MM.1S (cell line): ENCODE data around the gene MICALL2.

Experiments used
- DNase-seq: peaks from one replicate; pipeline ENCODE4 v3.0.0-alpha.2; 2015
- H2AFZ ChIP-seq: fragments of 300-600 bp; sonication (generic); 2 replicates; pipeline ENCODE4 v1.6.0; 2016; ENCODE audit warnings: antibody characterized with exemption, low read length
- H3F3A ChIP-seq: fragments of 300-600 bp; sonication (generic); 2 replicates; pipeline ENCODE4 v1.6.1; 2016; ENCODE audit warnings: mild to moderate bottlenecking, antibody characterized with exemption, low read length, moderate library complexity, mixed read lengths; ENCODE audit not compliant: insufficient read depth
- H3K27ac ChIP-seq: fragments of 300-600 bp; sonication (generic); 2 replicates; pipeline ENCODE4 v1.5.1; 2016; ENCODE audit warnings: mild to moderate bottlenecking, low read length
- H3K27me3 ChIP-seq: fragments of 300-600 bp; sonication (generic); replicated peaks from 2 replicates; pipeline ENCODE4 v1.6.0; 2016; ENCODE audit warnings: low read length; ENCODE audit not compliant: insufficient read depth
- H3K36me3 ChIP-seq: fragments of 300-600 bp; sonication (generic); replicated peaks from 2 replicates; pipeline ENCODE4 v1.6.1; 2016; ENCODE audit warnings: mild to moderate bottlenecking, low read length, mixed read lengths; ENCODE audit not compliant: insufficient read depth
- H3K4me1 ChIP-seq: fragments of 300-600 bp; sonication (generic); 2 replicates; pipeline ENCODE4 v1.6.1; 2016; ENCODE audit warnings: low read length, mixed read lengths
- H3K4me2 ChIP-seq: fragments of 300-600 bp; sonication (generic); 2 replicates; pipeline ENCODE4 v1.6.0; 2016; ENCODE audit warnings: low read depth, low read length
- H3K4me3 ChIP-seq: fragments of 300-600 bp; sonication (generic); 2 replicates; pipeline ENCODE4 v1.5.1; 2016; ENCODE audit warnings: low read length, mixed read lengths
- H3K79me2 ChIP-seq: fragments of 300-600 bp; sonication (generic); 2 replicates; pipeline ENCODE4 v1.6.1; 2016; ENCODE audit warnings: mixed run types, low read length, mixed read lengths
- H3K9ac ChIP-seq: fragments of 300-600 bp; sonication (generic); 2 replicates; pipeline ENCODE4 v1.6.1; 2016; ENCODE audit warnings: low read length, mixed read lengths
- H3K9me2 ChIP-seq: fragments of 300-600 bp; sonication (generic); replicated peaks from 2 replicates; pipeline ENCODE4 v1.6.1; 2016; ENCODE audit warnings: mild to moderate bottlenecking, low read length, mixed read lengths; ENCODE audit not compliant: insufficient read depth
- H3K9me3 ChIP-seq: fragments of 300-600 bp; sonication (generic); replicated peaks from 2 replicates; pipeline ENCODE4 v1.6.1; 2016; ENCODE audit warnings: mild to moderate bottlenecking, low read length, mixed read lengths; ENCODE audit not compliant: insufficient read depth
- H4K20me1 ChIP-seq: fragments of 300-600 bp; sonication (generic); 2 replicates; pipeline ENCODE4 v1.6.1; 2016; ENCODE audit warnings: mild to moderate bottlenecking, low read length, moderate library complexity, mixed read lengths; ENCODE audit not compliant: insufficient read depth
- EZH2 ChIP-seq: fragments of 300-600 bp; sonication (generic); optimal IDR thresholded peaks from 2 replicates; pipeline ENCODE3; 2017; ENCODE audit warnings: low read depth, mild to moderate bottlenecking, antibody characterized with exemption, low read length, mixed read lengths
- EZH2phosphoT487 ChIP-seq: fragments of 300-600 bp; sonication (generic); IDR thresholded peaks from 2 replicates; pipeline ENCODE4 v1.6.1; 2018; ENCODE audit warnings: antibody characterized with exemption, low read length
- TF ChIP-seq, protein P1 (sequence below): fragments of 300-600 bp; sonication (generic); IDR thresholded peaks from 2 replicates; pipeline ENCODE4 v1.5.1; 2016; ENCODE audit warnings: antibody characterized with exemption, low read length, mixed read lengths

MICALL2 gene

DNA sequence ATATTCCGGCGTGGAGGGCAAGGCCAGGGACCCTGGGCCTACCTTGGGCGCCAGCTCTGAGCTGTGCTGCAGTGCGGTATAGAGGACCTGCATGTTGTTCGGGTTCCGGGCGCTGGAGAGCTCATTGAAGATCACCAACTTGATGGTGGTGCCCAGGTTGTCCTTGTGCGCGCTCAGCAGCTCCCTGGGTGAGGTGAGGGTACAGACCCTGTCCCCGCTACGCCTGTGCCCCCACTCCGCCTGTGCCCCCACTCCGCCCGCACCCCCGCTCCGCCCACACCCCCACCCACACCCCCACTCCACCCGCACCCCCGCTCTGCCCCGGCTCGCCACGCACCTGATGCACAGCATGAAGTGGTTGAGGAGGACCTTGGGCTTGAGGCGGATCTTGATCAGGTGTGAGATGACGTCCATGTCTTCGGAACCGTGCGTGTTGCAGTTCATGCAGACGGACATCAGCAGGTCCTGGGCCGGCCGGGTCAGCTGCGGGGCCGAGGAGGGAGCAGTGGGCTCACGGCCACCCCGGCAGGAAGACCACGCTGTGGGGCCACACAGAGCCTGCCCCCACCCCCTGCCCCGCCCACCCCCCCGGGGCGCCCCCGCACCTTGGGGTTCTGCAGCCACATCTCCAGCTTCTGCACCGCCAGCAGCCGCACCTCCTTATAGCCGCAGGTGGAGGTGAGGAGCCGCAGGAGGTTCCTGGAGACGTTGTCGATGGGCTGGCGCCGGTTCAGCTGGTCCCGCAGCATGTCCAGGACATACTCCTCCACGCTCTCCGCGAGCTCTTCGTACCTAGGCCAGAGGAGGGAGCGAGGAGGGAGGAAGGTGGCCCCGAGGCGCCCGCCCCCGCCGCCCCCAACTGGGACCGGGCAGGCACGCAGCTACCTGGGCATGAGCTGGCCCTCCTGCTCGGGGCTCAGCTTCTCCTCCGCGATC, 39.4 kb upstream of the MICALL2 start:
- TF ChIP-seq, protein P1, sequence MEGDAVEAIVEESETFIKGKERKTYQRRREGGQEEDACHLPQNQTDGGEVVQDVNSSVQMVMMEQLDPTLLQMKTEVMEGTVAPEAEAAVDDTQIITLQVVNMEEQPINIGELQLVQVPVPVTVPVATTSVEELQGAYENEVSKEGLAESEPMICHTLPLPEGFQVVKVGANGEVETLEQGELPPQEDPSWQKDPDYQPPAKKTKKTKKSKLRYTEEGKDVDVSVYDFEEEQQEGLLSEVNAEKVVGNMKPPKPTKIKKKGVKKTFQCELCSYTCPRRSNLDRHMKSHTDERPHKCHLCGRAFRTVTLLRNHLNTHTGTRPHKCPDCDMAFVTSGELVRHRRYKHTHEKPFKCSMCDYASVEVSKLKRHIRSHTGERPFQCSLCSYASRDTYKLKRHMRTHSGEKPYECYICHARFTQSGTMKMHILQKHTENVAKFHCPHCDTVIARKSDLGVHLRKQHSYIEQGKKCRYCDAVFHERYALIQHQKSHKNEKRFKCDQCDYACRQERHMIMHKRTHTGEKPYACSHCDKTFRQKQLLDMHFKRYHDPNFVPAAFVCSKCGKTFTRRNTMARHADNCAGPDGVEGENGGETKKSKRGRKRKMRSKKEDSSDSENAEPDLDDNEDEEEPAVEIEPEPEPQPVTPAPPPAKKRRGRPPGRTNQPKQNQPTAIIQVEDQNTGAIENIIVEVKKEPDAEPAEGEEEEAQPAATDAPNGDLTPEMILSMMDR: no peak
- TF ChIP-seq EZH2phosphoT487: no peak
- TF ChIP-seq EZH2: no peak
- H3K79me2 ChIP-seq: peaks cover 31% of the 10 kb centered on the region
- peaks cover 9% of the 10 kb centered on the region; the same call in 1 of the 2 replicates for H3K4me1 ChIP-seq
- no peaks in the 10 kb centered on the region for H3F3A ChIP-seq
- H3K36me3 ChIP-seq: no peaks in the 10 kb centered on the region; the same call in 1 of the 2 replicates
- no peak overlapping the region for H3K9ac ChIP-seq
- H3K9me2 ChIP-seq: no peaks in the 10 kb centered on the region
- H2AFZ ChIP-seq: no peak overlapping the region
- no peaks in the 10 kb centered on the region for H3K9me3 ChIP-seq
- no peak for DNase-seq
- H3K27ac ChIP-seq: no peak overlapping the region
- no peak overlapping the region for H3K4me3 ChIP-seq
- no peaks in the 10 kb centered on the region for H4K20me1 ChIP-seq
- H3K4me2 ChIP-seq: no peak overlapping the region
- no peaks in the 10 kb centered on the region for H3K27me3 ChIP-seq

DNA sequence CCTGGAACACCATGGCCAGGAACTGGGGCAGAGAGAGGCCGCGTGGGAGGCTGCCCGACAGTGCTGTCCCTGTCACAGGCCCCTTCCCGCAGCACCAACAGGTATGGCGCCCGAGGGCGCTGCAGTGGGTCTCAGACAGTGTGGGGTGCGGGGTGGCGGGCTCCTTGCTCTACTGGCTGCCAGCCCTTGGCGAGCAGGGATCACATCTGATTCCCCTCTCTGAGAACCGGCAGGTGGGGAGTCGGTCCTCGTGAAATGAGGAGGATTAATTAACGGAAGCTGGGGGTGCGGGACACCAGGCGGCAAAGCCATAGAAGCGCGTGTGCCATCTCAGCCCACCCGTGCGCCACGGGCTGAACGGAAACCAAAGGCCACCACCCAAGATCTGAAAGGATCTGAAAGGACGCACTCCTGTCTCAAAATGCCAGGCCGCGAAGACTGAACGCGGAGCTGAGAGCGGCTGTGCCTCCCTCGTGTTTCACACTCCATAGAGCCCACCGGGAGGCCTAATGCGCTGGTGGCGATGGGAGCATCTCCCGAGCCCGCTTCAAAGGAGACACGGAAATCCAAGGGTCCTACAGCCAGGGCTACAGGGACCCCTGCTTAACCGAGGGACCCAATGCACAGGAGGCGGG, 38.1 kb upstream of the MICALL2 start:
- Histone ChIP-seq H3K9me2 (no peaks in the 10 kb centered on the region), H3K4me2 (no peak overlapping the region), H3F3A (no peaks in the 10 kb centered on the region), H3K4me3 (no peak overlapping the region), H4K20me1 (no peaks in the 10 kb centered on the region), H2AFZ (no peak overlapping the region), H3K79me2 (peaks cover 19% of the 10 kb centered on the region), H3K27ac (no peak overlapping the region), H3K9me3 (no peaks in the 10 kb centered on the region), H3K9ac (no peak overlapping the region), H3K36me3 (no peaks in the 10 kb centered on the region; the same call in 1 of the 2 replicates), H3K4me1 (no peaks in the 10 kb centered on the region), H3K27me3 (no peaks in the 10 kb centered on the region)
- DNase-seq: no peak
- TF ChIP-seq EZH2phosphoT487: no peak
- TF ChIP-seq, protein P1: no peak

DNA sequence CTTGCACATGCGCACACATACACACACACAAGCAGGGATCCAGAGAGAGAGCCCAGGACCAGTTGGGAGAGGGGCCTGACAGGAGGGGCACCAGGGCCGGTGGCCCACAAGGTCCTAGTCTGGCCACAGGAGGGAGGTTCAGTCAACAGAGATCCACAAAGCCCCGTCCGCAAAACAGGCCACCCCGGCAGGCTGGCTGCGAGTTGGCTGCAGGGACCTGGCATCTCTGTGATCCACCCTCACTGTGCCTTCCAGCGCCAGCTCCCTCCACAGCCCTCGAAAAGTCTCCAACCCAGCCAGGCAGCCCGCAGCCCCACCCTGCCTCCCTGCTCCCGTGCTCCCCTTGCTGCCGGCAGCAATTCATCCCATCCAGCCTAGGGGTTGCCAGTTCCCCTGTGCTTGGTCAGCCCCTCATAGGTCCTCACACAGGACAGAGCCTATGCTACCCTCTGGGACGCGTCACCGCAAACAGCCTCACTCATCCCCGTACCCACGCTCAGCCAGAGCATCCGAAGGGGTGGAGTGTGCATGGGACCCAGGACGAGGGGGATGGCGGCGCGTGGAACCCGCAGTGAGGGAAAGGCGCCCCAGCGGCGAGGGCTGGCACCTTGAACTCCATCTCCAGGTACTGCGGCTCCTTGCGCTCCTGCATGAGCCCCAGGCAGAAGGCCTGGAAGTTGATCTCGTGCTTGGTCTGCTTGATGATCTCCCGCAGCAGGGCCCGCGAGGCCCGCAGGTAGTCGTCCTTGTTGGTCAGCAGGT, 37.4 kb upstream of the MICALL2 start:
- Histone ChIP-seq H4K20me1 (no peaks in the 10 kb centered on the region), H3K9me2 (no peaks in the 10 kb centered on the region), H3K9ac (no peak overlapping the region), H3K27ac (no peak overlapping the region), H3F3A (no peaks in the 10 kb centered on the region), H3K9me3 (no peaks in the 10 kb centered on the region), H3K4me3 (no peak overlapping the region), H3K79me2 (peaks cover 12% of the 10 kb centered on the region), H2AFZ (no peak overlapping the region), H3K27me3 (no peaks in the 10 kb centered on the region), H3K36me3 (no peaks in the 10 kb centered on the region; the same call in 1 of the 2 replicates), H3K4me2 (no peak overlapping the region), H3K4me1 (no peaks in the 10 kb centered on the region)
- DNase-seq: no peak
- TF ChIP-seq, protein P1: no peak
- no peak for TF ChIP-seq EZH2phosphoT487
- TF ChIP-seq EZH2: no peak
